ENCODE measurements around the gene LZTR1.

DNA sequence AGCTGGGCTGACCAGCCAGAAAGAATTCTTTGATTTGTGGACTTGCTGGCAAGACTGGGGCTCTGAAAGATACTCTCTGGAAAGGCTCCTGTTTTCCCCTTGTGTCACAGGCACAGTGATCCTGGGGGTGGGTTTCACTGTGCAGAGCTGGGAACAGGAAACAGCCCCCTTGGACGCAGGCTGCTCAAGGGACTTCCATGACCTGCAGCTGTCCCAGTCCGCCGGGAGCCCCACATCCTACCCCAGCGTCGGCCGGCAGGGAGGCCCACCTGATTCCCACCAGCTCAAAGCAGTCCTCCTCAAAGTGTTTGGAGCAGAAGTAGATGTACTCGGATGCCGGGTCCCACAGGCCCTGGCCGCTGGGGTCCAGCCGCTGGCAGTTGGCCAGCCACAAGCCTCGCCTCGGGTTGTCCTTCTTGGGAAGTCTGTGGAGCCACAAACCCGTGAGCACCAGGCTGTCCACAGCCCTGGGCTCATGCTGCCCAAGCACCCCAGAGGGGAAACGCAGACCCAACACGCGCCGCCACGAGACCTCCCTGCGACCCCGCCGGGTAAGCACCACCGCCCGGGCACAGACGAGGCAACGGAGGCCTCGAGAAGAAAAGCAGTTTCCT lies 19.0 kb downstream of the LZTR1 start:
- no peak for TF ChIP-seq POLR2A (IDR thresholded peaks at IDR 0.05)
- TF ChIP-seq, protein P1, sequence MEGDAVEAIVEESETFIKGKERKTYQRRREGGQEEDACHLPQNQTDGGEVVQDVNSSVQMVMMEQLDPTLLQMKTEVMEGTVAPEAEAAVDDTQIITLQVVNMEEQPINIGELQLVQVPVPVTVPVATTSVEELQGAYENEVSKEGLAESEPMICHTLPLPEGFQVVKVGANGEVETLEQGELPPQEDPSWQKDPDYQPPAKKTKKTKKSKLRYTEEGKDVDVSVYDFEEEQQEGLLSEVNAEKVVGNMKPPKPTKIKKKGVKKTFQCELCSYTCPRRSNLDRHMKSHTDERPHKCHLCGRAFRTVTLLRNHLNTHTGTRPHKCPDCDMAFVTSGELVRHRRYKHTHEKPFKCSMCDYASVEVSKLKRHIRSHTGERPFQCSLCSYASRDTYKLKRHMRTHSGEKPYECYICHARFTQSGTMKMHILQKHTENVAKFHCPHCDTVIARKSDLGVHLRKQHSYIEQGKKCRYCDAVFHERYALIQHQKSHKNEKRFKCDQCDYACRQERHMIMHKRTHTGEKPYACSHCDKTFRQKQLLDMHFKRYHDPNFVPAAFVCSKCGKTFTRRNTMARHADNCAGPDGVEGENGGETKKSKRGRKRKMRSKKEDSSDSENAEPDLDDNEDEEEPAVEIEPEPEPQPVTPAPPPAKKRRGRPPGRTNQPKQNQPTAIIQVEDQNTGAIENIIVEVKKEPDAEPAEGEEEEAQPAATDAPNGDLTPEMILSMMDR (IDR thresholded peaks at IDR 0.05): no peak
- TF ChIP-seq EP300 (IDR thresholded peaks at IDR 0.05): no peak
- TF ChIP-seq POLR2AphosphoS5 (IDR thresholded peaks at IDR 0.05): no peak

All from sigmoid colon (tissue), 4 donors.